GM12892 (cell line): ENCODE data around the gene CMTM1.

Experiments used
- POLR2A ChIP-seq: IDR thresholded peaks from 2 replicates; pipeline ENCODE4 v1.6.1; 2011; ENCODE audit warnings: low read depth, low read length, control low read depth
- POLR2AphosphoS5 ChIP-seq: IDR thresholded peaks from 2 replicates; pipeline ENCODE4 v1.6.1; 2011; ENCODE audit warnings: low read depth, low read length, control low read depth
- TAF1 ChIP-seq: IDR thresholded peaks from 2 replicates; pipeline ENCODE4 v1.6.1; 2011; ENCODE audit warnings: low read depth, mild to moderate bottlenecking, control low read depth, low read length, borderline replicate concordance

DNA sequence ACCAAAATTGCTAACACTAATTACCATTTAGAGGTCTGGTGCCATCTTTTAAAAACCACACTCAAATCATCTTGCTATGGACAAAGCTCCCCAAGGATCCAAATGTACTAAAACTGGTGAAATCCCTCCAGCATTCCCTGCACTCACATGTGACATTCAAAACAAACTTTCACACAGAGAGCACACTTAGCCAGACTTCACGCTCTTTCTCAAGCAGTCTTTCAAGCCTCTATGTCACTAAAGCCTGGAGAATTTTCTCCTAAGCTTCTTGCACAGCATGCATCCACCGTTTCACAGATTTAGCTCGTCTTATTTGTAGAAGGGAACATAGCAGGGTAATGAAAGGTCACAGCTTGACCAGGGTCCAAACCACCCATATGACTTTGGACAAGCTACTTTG is 57.5 kb downstream of the CMTM1 start:
- no peak for TF ChIP-seq TAF1
- no peak for TF ChIP-seq POLR2AphosphoS5
- no peak for TF ChIP-seq POLR2A
